ENCODE data around the gene MAS1L. TPM values are rescaled to one million over a fixed set of nuclear protein-coding genes. Genes with fewer than 3 reads are reported as not detected.

MAS1L gene
- total and polyA plus RNA-seq, 4 donors = not detected

- TF ChIP-seq FOXA1 (IDR thresholded peaks at IDR 0.05) = no peak
- no peak for TF ChIP-seq HNF4G (IDR thresholded peaks at IDR 0.05)
- TF ChIP-seq SP1 (IDR thresholded peaks at IDR 0.05) = no peak
- TF ChIP-seq, protein P1, sequence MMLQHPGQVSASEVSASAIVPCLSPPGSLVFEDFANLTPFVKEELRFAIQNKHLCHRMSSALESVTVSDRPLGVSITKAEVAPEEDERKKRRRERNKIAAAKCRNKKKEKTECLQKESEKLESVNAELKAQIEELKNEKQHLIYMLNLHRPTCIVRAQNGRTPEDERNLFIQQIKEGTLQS (IDR thresholded peaks at IDR 0.05) = no peak
- no peak for TF ChIP-seq JUND (IDR thresholded peaks at IDR 0.05)
- TF ChIP-seq, protein P2, sequence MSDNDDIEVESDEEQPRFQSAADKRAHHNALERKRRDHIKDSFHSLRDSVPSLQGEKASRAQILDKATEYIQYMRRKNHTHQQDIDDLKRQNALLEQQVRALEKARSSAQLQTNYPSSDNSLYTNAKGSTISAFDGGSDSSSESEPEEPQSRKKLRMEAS (IDR thresholded peaks at IDR 0.05) = no peak
- TF ChIP-seq RAD21 (IDR thresholded peaks at IDR 0.05) = no peak
- no peak for TF ChIP-seq EGR1 (IDR thresholded peaks at IDR 0.05; ENCODE audit: low read depth in 2 of 2)
- TF ChIP-seq RXRA (IDR thresholded peaks at IDR 0.05) = no peak
- no peak for TF ChIP-seq CTCF (IDR thresholded peaks at IDR 0.05; ENCODE audit: low read depth, low read length, missing input control)
- 89% methylated on average over 6 of the region's 6 CpGs for WGBS
These were observed 31.7 kb upstream of the MAS1L start for GRCh38 chr6:29519291-29520010.

GRCh38 chr6:29517728-29518440 lies 30.1 kb upstream of the MAS1L start:
- no peak for DNase-seq (ENCODE audit: low spot score)
- Histone ChIP-seq H3K27me3 (ENCODE audit: control insufficient read depth in 4 of 4, insufficient read depth in 4 of 4, low read length in 3 of 4) (no peaks in the 10 kb centered on the region), H3K4me3 (ENCODE audit: low read depth in 1 of 3, low read length in 3 of 3) (no peak overlapping the region), H3K36me3 (ENCODE audit: control insufficient read depth in 4 of 4, insufficient read depth in 3 of 4, low read depth in 1 of 4, low read length in 3 of 4) (no peaks in the 10 kb centered on the region), H3K9me3 (ENCODE audit: control insufficient read depth in 4 of 4, low read length in 3 of 4) (peaks cover 0 to 3% (median 1%) of the 10 kb centered on the region in 4 donors), H3K9ac (ENCODE audit: low read depth in 1 of 2, low read length in 2 of 2) (no peak overlapping the region), H3K27ac (ENCODE audit: low read depth in 1 of 2, low read length in 2 of 2) (no peak overlapping the region), H3K4me1 (ENCODE audit: control insufficient read depth in 4 of 4, insufficient read depth in 4 of 4, low read length in 3 of 4) (no peaks in the 10 kb centered on the region)
- TF ChIP-seq NR2F2 (IDR thresholded peaks at IDR 0.05) (no peak), EGR1 (IDR thresholded peaks at IDR 0.05; ENCODE audit: low read depth in 2 of 2) (no peak), RXRA (IDR thresholded peaks at IDR 0.05) (no peak), SP1 (IDR thresholded peaks at IDR 0.05) (no peak), TAF1 (conservative IDR thresholded peaks at IDR 0.05) (no peak), FOXA2 (IDR thresholded peaks at IDR 0.05) (no peak), CTCF (IDR thresholded peaks at IDR 0.05; ENCODE audit: low read depth, low read length, missing input control) (no peak), YY1 (IDR thresholded peaks at IDR 0.05) (no peak), JUND (IDR thresholded peaks at IDR 0.05) (no peak), RAD21 (IDR thresholded peaks at IDR 0.05) (no peak), HNF4A (conservative IDR thresholded peaks at IDR 0.05) (no peak), HNF4G (IDR thresholded peaks at IDR 0.05) (no peak), GABPA (IDR thresholded peaks at IDR 0.05 in 1 of 2, conservative IDR thresholded peaks at IDR 0.05 in 1 of 2) (no peak), FOXA1 (IDR thresholded peaks at IDR 0.05) (no peak)
- TF ChIP-seq, protein P3, sequence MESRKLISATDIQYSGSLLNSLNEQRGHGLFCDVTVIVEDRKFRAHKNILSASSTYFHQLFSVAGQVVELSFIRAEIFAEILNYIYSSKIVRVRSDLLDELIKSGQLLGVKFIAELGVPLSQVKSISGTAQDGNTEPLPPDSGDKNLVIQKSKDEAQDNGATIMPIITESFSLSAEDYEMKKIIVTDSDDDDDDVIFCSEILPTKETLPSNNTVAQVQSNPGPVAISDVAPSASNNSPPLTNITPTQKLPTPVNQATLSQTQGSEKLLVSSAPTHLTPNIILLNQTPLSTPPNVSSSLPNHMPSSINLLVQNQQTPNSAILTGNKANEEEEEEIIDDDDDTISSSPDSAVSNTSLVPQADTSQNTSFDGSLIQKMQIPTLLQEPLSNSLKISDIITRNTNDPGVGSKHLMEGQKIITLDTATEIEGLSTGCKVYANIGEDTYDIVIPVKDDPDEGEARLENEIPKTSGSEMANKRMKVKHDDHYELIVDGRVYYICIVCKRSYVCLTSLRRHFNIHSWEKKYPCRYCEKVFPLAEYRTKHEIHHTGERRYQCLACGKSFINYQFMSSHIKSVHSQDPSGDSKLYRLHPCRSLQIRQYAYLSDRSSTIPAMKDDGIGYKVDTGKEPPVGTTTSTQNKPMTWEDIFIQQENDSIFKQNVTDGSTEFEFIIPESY (IDR thresholded peaks at IDR 0.05) = no peak
- TF ChIP-seq, protein P2 (IDR thresholded peaks at IDR 0.05) = no peak
- TF ChIP-seq, protein P4, sequence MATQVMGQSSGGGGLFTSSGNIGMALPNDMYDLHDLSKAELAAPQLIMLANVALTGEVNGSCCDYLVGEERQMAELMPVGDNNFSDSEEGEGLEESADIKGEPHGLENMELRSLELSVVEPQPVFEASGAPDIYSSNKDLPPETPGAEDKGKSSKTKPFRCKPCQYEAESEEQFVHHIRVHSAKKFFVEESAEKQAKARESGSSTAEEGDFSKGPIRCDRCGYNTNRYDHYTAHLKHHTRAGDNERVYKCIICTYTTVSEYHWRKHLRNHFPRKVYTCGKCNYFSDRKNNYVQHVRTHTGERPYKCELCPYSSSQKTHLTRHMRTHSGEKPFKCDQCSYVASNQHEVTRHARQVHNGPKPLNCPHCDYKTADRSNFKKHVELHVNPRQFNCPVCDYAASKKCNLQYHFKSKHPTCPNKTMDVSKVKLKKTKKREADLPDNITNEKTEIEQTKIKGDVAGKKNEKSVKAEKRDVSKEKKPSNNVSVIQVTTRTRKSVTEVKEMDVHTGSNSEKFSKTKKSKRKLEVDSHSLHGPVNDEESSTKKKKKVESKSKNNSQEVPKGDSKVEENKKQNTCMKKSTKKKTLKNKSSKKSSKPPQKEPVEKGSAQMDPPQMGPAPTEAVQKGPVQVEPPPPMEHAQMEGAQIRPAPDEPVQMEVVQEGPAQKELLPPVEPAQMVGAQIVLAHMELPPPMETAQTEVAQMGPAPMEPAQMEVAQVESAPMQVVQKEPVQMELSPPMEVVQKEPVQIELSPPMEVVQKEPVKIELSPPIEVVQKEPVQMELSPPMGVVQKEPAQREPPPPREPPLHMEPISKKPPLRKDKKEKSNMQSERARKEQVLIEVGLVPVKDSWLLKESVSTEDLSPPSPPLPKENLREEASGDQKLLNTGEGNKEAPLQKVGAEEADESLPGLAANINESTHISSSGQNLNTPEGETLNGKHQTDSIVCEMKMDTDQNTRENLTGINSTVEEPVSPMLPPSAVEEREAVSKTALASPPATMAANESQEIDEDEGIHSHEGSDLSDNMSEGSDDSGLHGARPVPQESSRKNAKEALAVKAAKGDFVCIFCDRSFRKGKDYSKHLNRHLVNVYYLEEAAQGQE (IDR thresholded peaks at IDR 0.05) = no peak
- TF ChIP-seq, protein P1 (IDR thresholded peaks at IDR 0.05) = no peak
- WGBS = 87% methylated on average over 7 of the region's 7 CpGs

More at GRCh38 chr6:29519291-29520010, 31.7 kb upstream of the MAS1L start:
- Histone ChIP-seq H3K9me3 (ENCODE audit: control insufficient read depth in 4 of 4, low read length in 3 of 4) (peaks cover 0 to 3% (median 1%) of the 10 kb centered on the region in 4 donors), H3K4me1 (ENCODE audit: control insufficient read depth in 4 of 4, insufficient read depth in 4 of 4, low read length in 3 of 4) (peaks cover 0 to 3% (median 2%) of the 10 kb centered on the region in 4 donors), H3K27ac (ENCODE audit: low read depth in 1 of 2, low read length in 2 of 2) (no peak overlapping the region), H3K27me3 (ENCODE audit: control insufficient read depth in 4 of 4, insufficient read depth in 4 of 4, low read length in 3 of 4) (no peaks in the 10 kb centered on the region), H3K4me3 (ENCODE audit: low read depth in 1 of 3, low read length in 3 of 3) (no peak overlapping the region), H3K36me3 (ENCODE audit: control insufficient read depth in 4 of 4, insufficient read depth in 3 of 4, low read depth in 1 of 4, low read length in 3 of 4) (no peaks in the 10 kb centered on the region), H3K9ac (ENCODE audit: low read depth in 1 of 2, low read length in 2 of 2) (no peak overlapping the region)
- DNase-seq (ENCODE audit: low spot score) = no peak

All from liver (tissue), 9 donors.